ENCODE measurements around the gene HAPLN1.

The HAPLN1 gene

DNA sequence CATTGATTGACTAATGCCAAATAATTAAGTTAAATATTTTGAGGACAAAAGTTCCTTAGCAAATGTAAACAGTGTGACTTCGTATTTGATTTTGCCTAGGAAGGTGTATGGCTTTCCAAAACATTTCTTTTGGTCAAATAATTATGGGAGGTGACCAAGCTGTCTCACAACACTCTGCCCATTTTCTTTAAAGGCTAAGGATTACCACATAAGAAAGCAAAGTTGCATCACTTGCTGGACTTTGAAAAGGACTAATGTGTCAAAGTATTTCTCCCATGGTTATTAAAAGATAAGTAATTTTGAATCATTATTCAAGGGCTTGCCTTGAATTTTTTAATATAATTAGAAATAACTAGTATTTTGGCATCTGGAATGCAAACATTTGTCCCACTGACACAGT is 74.7 kb downstream of the HAPLN1 start:
- no peak overlapping the region for H3K9ac ChIP-seq (ENCODE audit: insufficient read length)

GRCh38 chr5:83644301-83644700 is 76.4 kb downstream of the HAPLN1 start:
- no peak for DNase-seq (ENCODE audit: low read depth, low spot score)
- TF ChIP-seq EZH2 (IDR thresholded peaks at IDR 0.05) (no peak), FOXP2 (optimal IDR thresholded peaks at IDR 0.05; ENCODE audit: control extremely low read depth, extremely low read length, insufficient read depth) (no peak), POLR2AphosphoS5 (IDR thresholded peaks at IDR 0.05; ENCODE audit: borderline replicate concordance, low read depth, low read length) (no peak)
- no peak overlapping the region for H3K27ac ChIP-seq

More for the DNA sequence above, 74.7 kb downstream of the HAPLN1 start:
- no peak for DNase-seq (ENCODE audit: low read depth, low spot score)
- Histone ChIP-seq H3K27ac (no peak overlapping the region), H3K36me3 (ENCODE audit: insufficient read depth, low read length) (no peaks in the 10 kb centered on the region), H3K9me3 (ENCODE audit: low read depth, low read length) (no peaks in the 10 kb centered on the region), H3K4me3 (no peak overlapping the region)
- TF ChIP-seq POLR2AphosphoS5 (IDR thresholded peaks at IDR 0.05; ENCODE audit: borderline replicate concordance, low read depth, low read length) = no peak
- no peak for TF ChIP-seq EZH2 (IDR thresholded peaks at IDR 0.05)
- TF ChIP-seq FOXP2 (optimal IDR thresholded peaks at IDR 0.05; ENCODE audit: control extremely low read depth, extremely low read length, insufficient read depth) = no peak

GRCh38 chr5:83641946-83642345 is 78.7 kb downstream of the HAPLN1 start:
- no peak overlapping the region for H3K27ac ChIP-seq
- TF ChIP-seq EZH2 (IDR thresholded peaks at IDR 0.05) = no peak
- no peak for TF ChIP-seq POLR2AphosphoS5 (IDR thresholded peaks at IDR 0.05; ENCODE audit: borderline replicate concordance, low read depth, low read length)
- no peak for TF ChIP-seq FOXP2 (optimal IDR thresholded peaks at IDR 0.05; ENCODE audit: control extremely low read depth, extremely low read length, insufficient read depth)
- no peak for DNase-seq (ENCODE audit: low read depth, low spot score)

More at GRCh38 chr5:83644301-83644700, 76.4 kb downstream of the HAPLN1 start:
- no peak overlapping the region for H3K9ac ChIP-seq (ENCODE audit: insufficient read length)
- no peaks in the 10 kb centered on the region for H3K36me3 ChIP-seq (ENCODE audit: insufficient read depth, low read length)
- H3K9me3 ChIP-seq (ENCODE audit: low read depth, low read length) = no peaks in the 10 kb centered on the region
- no peak overlapping the region for H3K4me3 ChIP-seq

GRCh38 chr5:83639911-83640310 is 80.7 kb downstream of the HAPLN1 start:
- DNase-seq (ENCODE audit: low read depth, low spot score) = peak; percentile 73
- Histone ChIP-seq H3K4me3 (no peak overlapping the region), H3K27ac (no peak overlapping the region), H3K9ac (ENCODE audit: insufficient read length) (no peak overlapping the region), H3K9me3 (ENCODE audit: low read depth, low read length) (no peaks in the 10 kb centered on the region), H3K36me3 (ENCODE audit: insufficient read depth, low read length) (no peaks in the 10 kb centered on the region)
- TF ChIP-seq FOXP2 (optimal IDR thresholded peaks at IDR 0.05; ENCODE audit: control extremely low read depth, extremely low read length, insufficient read depth) (no peak), POLR2AphosphoS5 (IDR thresholded peaks at IDR 0.05; ENCODE audit: borderline replicate concordance, low read depth, low read length) (peak; percentile 34; the same call in 1 of the 2 replicates), EZH2 (IDR thresholded peaks at IDR 0.05) (no peak)

More at GRCh38 chr5:83641946-83642345, 78.7 kb downstream of the HAPLN1 start:
- Histone ChIP-seq H3K4me3 (no peak overlapping the region), H3K36me3 (ENCODE audit: insufficient read depth, low read length) (no peaks in the 10 kb centered on the region), H3K9ac (ENCODE audit: insufficient read length) (no peak overlapping the region), H3K9me3 (ENCODE audit: low read depth, low read length) (no peaks in the 10 kb centered on the region)

DNA sequence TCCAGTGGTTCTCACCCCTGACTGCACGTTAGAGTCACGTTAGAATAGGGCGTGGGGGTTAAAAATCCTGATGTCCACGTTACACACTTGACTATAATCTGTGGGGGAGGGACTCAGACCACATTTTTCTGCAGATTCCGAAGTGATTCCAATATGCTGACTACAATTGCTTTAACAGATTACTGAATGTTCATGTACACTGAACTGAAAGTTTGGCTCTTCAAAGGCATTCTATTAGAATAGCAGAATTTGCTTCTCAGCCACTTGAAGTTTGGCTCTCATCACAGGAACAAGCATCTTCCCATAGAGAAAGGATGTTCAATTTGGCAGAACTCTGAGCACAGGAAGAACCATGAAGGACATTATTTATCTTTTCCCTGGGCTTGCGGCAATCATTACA is 84.5 kb downstream of the HAPLN1 start:
- Histone ChIP-seq H3K27ac (no peak overlapping the region), H3K9me3 (ENCODE audit: low read depth, low read length) (no peaks in the 10 kb centered on the region), H3K36me3 (ENCODE audit: insufficient read depth, low read length) (no peaks in the 10 kb centered on the region), H3K4me3 (no peak overlapping the region), H3K9ac (ENCODE audit: insufficient read length) (no peak overlapping the region)
- DNase-seq (ENCODE audit: low read depth, low spot score) = no peak
- TF ChIP-seq EZH2 (IDR thresholded peaks at IDR 0.05) (no peak), FOXP2 (optimal IDR thresholded peaks at IDR 0.05; ENCODE audit: control extremely low read depth, extremely low read length, insufficient read depth) (no peak), POLR2AphosphoS5 (IDR thresholded peaks at IDR 0.05; ENCODE audit: borderline replicate concordance, low read depth, low read length) (no peak)

GRCh38 chr5:83633285-83633684 is 87.4 kb downstream of the HAPLN1 start:
- no peak for TF ChIP-seq EZH2 (IDR thresholded peaks at IDR 0.05)
- no peak for TF ChIP-seq FOXP2 (optimal IDR thresholded peaks at IDR 0.05; ENCODE audit: control extremely low read depth, extremely low read length, insufficient read depth)
- TF ChIP-seq POLR2AphosphoS5 (IDR thresholded peaks at IDR 0.05; ENCODE audit: borderline replicate concordance, low read depth, low read length) = no peak
- DNase-seq (ENCODE audit: low read depth, low spot score) = no peak
- no peak overlapping the region for H3K4me3 ChIP-seq

DNA sequence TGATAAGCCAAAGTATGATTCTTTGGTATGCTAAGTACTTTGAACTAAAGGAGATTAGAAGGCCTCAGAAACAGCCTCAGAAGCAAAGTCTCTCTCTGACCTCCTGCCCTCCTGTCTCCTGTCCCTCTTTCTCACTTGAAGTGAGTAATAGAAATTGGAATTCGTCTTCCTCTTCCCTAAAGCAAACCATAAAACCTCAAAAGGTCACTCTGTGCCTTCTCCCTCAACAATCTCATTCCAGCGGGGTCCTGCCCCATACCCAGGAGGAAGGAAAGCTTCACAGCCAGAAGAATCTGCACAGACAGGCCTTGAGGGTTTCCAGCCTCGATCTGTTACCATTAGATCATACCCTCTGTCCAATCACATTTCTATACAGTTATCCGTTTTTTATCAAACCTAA is 87.8 kb downstream of the HAPLN1 start:
- Histone ChIP-seq H3K9ac (ENCODE audit: insufficient read length) (no peak overlapping the region), H3K27ac (no peak overlapping the region), H3K36me3 (ENCODE audit: insufficient read depth, low read length) (no peaks in the 10 kb centered on the region), H3K9me3 (ENCODE audit: low read depth, low read length) (no peaks in the 10 kb centered on the region), H3K4me3 (no peak overlapping the region)
- DNase-seq (ENCODE audit: low read depth, low spot score) = no peak
- TF ChIP-seq EZH2 (IDR thresholded peaks at IDR 0.05) = no peak
- TF ChIP-seq POLR2AphosphoS5 (IDR thresholded peaks at IDR 0.05; ENCODE audit: borderline replicate concordance, low read depth, low read length) = no peak
- TF ChIP-seq FOXP2 (optimal IDR thresholded peaks at IDR 0.05; ENCODE audit: control extremely low read depth, extremely low read length, insufficient read depth) = no peak

More at GRCh38 chr5:83633285-83633684, 87.4 kb downstream of the HAPLN1 start:
- Histone ChIP-seq H3K9me3 (ENCODE audit: low read depth, low read length) (no peaks in the 10 kb centered on the region), H3K36me3 (ENCODE audit: insufficient read depth, low read length) (no peaks in the 10 kb centered on the region), H3K27ac (no peak overlapping the region), H3K9ac (ENCODE audit: insufficient read length) (no peak overlapping the region)

DNA sequence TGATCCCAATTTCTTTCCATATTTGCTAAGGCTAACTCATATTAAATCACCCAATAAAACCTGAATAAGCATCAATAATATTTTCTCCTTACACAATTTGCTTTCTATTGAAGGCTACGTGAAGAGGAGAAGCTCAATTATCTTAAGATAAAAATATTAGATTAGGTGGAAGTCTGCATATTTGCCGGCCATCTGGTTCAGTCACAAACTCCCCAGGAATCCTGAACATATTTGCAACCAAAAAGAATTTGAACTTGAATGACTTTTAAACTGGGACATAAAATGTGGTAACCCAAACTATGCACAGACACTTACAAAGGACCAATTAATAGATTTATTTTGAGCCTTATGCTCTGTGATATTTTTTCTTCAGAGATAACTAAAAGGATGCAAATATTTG is 92.3 kb downstream of the HAPLN1 start:
- no peak for DNase-seq (ENCODE audit: low read depth, low spot score)
- TF ChIP-seq EZH2 (IDR thresholded peaks at IDR 0.05) = no peak
- TF ChIP-seq FOXP2 (optimal IDR thresholded peaks at IDR 0.05; ENCODE audit: control extremely low read depth, extremely low read length, insufficient read depth) = no peak
- no peak for TF ChIP-seq POLR2AphosphoS5 (IDR thresholded peaks at IDR 0.05; ENCODE audit: borderline replicate concordance, low read depth, low read length)
- Histone ChIP-seq H3K4me3 (no peak overlapping the region), H3K27ac (no peak overlapping the region), H3K9ac (ENCODE audit: insufficient read length) (no peak overlapping the region), H3K9me3 (ENCODE audit: low read depth, low read length) (no peaks in the 10 kb centered on the region), H3K36me3 (ENCODE audit: insufficient read depth, low read length) (no peaks in the 10 kb centered on the region)

- H3K27ac ChIP-seq = no peak overlapping the region; the same call in 1 of the 2 replicates
- no peak overlapping the region for H3K9ac ChIP-seq (ENCODE audit: insufficient read length)
- no peaks in the 10 kb centered on the region for H3K9me3 ChIP-seq (ENCODE audit: low read depth, low read length)
- H3K36me3 ChIP-seq (ENCODE audit: insufficient read depth, low read length) = no peaks in the 10 kb centered on the region
- no peak overlapping the region for H3K4me3 ChIP-seq
- TF ChIP-seq FOXP2 (optimal IDR thresholded peaks at IDR 0.05; ENCODE audit: control extremely low read depth, extremely low read length, insufficient read depth) (no peak), EZH2 (IDR thresholded peaks at IDR 0.05) (no peak), POLR2AphosphoS5 (IDR thresholded peaks at IDR 0.05; ENCODE audit: borderline replicate concordance, low read depth, low read length) (no peak)
- DNase-seq (ENCODE audit: low read depth, low spot score) = no peak
Measured at GRCh38 chr5:83614841-83615240, 105.8 kb downstream of the HAPLN1 start.

Measured in SK-N-MC (cell line).